SK-N-SH (cell line): ENCODE measurements around the gene OSGEPL1. TPM values are rescaled to one million over a fixed set of nuclear protein-coding genes. Genes with fewer than 3 reads are reported as not detected.

Source experiments
- CTCF ChIA-PET: fragments of 300-600, 350-600 bp; formaldehyde crosslinking; extraction: SDS; loops from one replicate; lab custom pipeline; 2021; lab: Yijun Ruan, JAX
- POLR2A ChIA-PET: fragments of 350-600 bp; sonication (Branson Sonifier 250); formaldehyde crosslinking; extraction: SDS; loops from one replicate; lab custom pipeline; 2020; ENCODE audit warnings: antibody characterized with exemption, inconsistent platforms; lab: Yijun Ruan, JAX
- DNase-seq: peaks from one replicate; pipeline ENCODE4 v3.0.0; 2012
- H2AFZ ChIP-seq: fragments of 200-600 bp; sonication (generic); 2 replicates; pipeline ENCODE4 v1.8.1; 2016; ENCODE audit warnings: antibody characterized with exemption, mild to moderate bottlenecking, low read depth
- H3F3A ChIP-seq: fragments of 200-600 bp; sonication (generic); replicated peaks from 2 replicates; pipeline ENCODE3; 2016; ENCODE audit warnings: antibody characterized with exemption, mild to moderate bottlenecking; ENCODE audit not compliant: insufficient read depth
- H3K27ac ChIP-seq, 2 experiments: fragments of 200-500 bp in 1 of 2; fragments of 200-600 bp in 1 of 2; sonication (Bioruptor generic) in 1 of 2; sonication (generic), shearing (Covaris generic) in 1 of 2; 2 replicates each; pipeline versions ENCODE4 v1.5.1 to v1.6.1; 2014 to 2016; ENCODE audit warnings: low read depth in 2 of 2, inconsistent platforms in 1 of 2, low read length in 1 of 2, mild to moderate bottlenecking in 1 of 2, mixed read lengths in 1 of 2
- H3K27me3 ChIP-seq: fragments of 200-600 bp; sonication (generic), shearing (Covaris generic); 2 replicates; pipeline ENCODE4 v1.6.1; 2016; ENCODE audit warnings: mixed run types; ENCODE audit not compliant: insufficient read depth
- H3K36me3 ChIP-seq, 2 experiments: fragments of 200-500 bp in 1 of 2; fragments of 200-600 bp in 1 of 2; sonication (Bioruptor generic) in 1 of 2; sonication (generic) in 1 of 2; replicated peaks in 1 of 2; 2 replicates each; pipeline versions ENCODE3 to v1.5.1; 2014 to 2016; ENCODE audit warnings: low read length in 1 of 2, mild to moderate bottlenecking in 1 of 2; ENCODE audit not compliant: insufficient read depth in 2 of 2, control insufficient read depth in 1 of 2
- H3K4me1 ChIP-seq, 2 experiments: fragments of 200-500 bp in 1 of 2; fragments of 200-600 bp in 1 of 2; sonication (Bioruptor generic) in 1 of 2; sonication (generic), shearing (Covaris generic) in 1 of 2; 2 replicates each; pipeline versions ENCODE4 v1.5.1 to v1.6.1; 2014 to 2016; ENCODE audit warnings: low read depth in 1 of 2, low read length in 1 of 2, mixed run types in 1 of 2; ENCODE audit not compliant: insufficient read depth in 2 of 2, control insufficient read depth in 1 of 2
- H3K4me2 ChIP-seq: fragments of 200-600 bp; sonication (generic), shearing (Covaris generic); 2 replicates; pipeline ENCODE4 v1.6.1; 2017; ENCODE audit warnings: mixed run types
- H3K4me3 ChIP-seq, 2 experiments: fragments of 200-500 bp in 1 of 2; fragments of 200-600 bp in 1 of 2; sonication (Bioruptor generic) in 1 of 2; sonication (generic), shearing (Covaris generic) in 1 of 2; 2 replicates each; pipeline versions ENCODE4 v1.5.1 to v1.8.1; 2014 to 2016; ENCODE audit warnings: low read depth in 2 of 2, inconsistent platforms in 1 of 2, low read length in 1 of 2, mild to moderate bottlenecking in 1 of 2, mixed read lengths in 1 of 2, moderate library complexity in 1 of 2
- H3K79me2 ChIP-seq: fragments of 200-600 bp; sonication (generic); 2 replicates; pipeline ENCODE4 v1.8.1; 2017; ENCODE audit warnings: mild to moderate bottlenecking; ENCODE audit not compliant: insufficient read depth
- H3K9ac ChIP-seq: fragments of 200-600 bp; sonication (generic); 2 replicates; pipeline ENCODE4 v1.6.1; 2017; ENCODE audit warnings: mixed run types
- H3K9me2 ChIP-seq: fragments of 200-600 bp; sonication (generic); 2 replicates; pipeline ENCODE4 v1.6.1; 2017; ENCODE audit warnings: mixed run types
- H3K9me3 ChIP-seq: fragments of 200-600 bp; sonication (generic); 2 replicates; pipeline ENCODE4 v1.6.1; 2017; ENCODE audit warnings: mixed run types, mild to moderate bottlenecking, moderate library complexity
- H4K20me1 ChIP-seq: fragments of 200-600 bp; sonication (generic); 2 replicates; pipeline ENCODE4 v1.6.1; 2017; ENCODE audit warnings: mild to moderate bottlenecking, mixed run types; ENCODE audit not compliant: insufficient read depth
- CHD2 ChIP-seq: fragments of 150-350 bp; IDR thresholded peaks from 2 replicates; pipeline ENCODE4 v1.6.1; 2018; ENCODE audit warnings: low read length; ENCODE audit not compliant: partially characterized antibody
- CTCF ChIP-seq: fragments of 200-600 bp; sonication (generic); IDR thresholded peaks from 2 replicates; pipeline ENCODE4 v1.6.1; 2017; ENCODE audit warnings: antibody characterized with exemption, mild to moderate bottlenecking, moderate library complexity
- FOSL2 ChIP-seq: IDR thresholded peaks from 2 replicates; pipeline ENCODE4 v1.4.0; 2012; ENCODE audit warnings: low read depth, mild to moderate bottlenecking, moderate library complexity, borderline replicate concordance
- FOXJ3 ChIP-seq: sonication (generic); formaldehyde crosslinking; IDR thresholded peaks from 2 replicates; pipeline ENCODE4 v1.5.1; 2020; ENCODE audit warnings: mild to moderate bottlenecking, missing genetic modification reagents
- GABPA ChIP-seq: IDR thresholded peaks from 2 replicates; pipeline ENCODE4 v1.4.0; 2012; ENCODE audit warnings: low read depth, mild to moderate bottlenecking
- IRF3 ChIP-seq: fragments of 150-350 bp; IDR thresholded peaks from 2 replicates; pipeline ENCODE4 v1.6.1; 2016; ENCODE audit warnings: mild to moderate bottlenecking, low read depth, low read length
- RCOR1 ChIP-seq: fragments of 150-350 bp; IDR thresholded peaks from 2 replicates; pipeline ENCODE4 v1.6.1; 2017; ENCODE audit warnings: antibody characterized with exemption, low read length
- REST ChIP-seq: IDR thresholded peaks from 2 replicates; pipeline ENCODE4 v1.6.1; 2012; ENCODE audit warnings: mild to moderate bottlenecking, low read depth, low read length, moderate library complexity
- RXRA ChIP-seq: IDR thresholded peaks from 2 replicates; pipeline ENCODE4 v1.4.0; 2012; ENCODE audit warnings: low read depth, mild to moderate bottlenecking, borderline replicate concordance
- TAF1 ChIP-seq: IDR thresholded peaks from 2 replicates; pipeline ENCODE4 v1.6.1; 2012; ENCODE audit warnings: low read depth, mild to moderate bottlenecking, low read length, moderate library complexity, borderline replicate concordance
- TCF12 ChIP-seq: IDR thresholded peaks from 2 replicates; pipeline ENCODE4 v1.4.0; 2012
- USF1 ChIP-seq: IDR thresholded peaks from 2 replicates; pipeline ENCODE4 v1.4.0; 2012; ENCODE audit warnings: low read depth, borderline replicate concordance
- USF2 ChIP-seq: fragments of 150-350 bp; IDR thresholded peaks from 2 replicates; pipeline ENCODE4 v1.6.1; 2017; ENCODE audit warnings: antibody characterized with exemption, low read length, low read depth, borderline replicate concordance
- ZBTB33 ChIP-seq: IDR thresholded peaks from 2 replicates; pipeline ENCODE4 v1.4.0; 2012; ENCODE audit warnings: low read depth, borderline replicate concordance
- WGBS: methylation state at CpG from one replicate; pipeline ENCODE4 v1.1.6; 2017; ENCODE audit warnings: low lambda C conversion rate; 5-methylcytosine and 5-hydroxymethylcytosine counted together
- polyA plus RNA-seq, 3 experiments: library from polyadenylated mRNA; depleted of rRNA; stranded (reverse); fragments of >200 nt; gene quantifications; 2 replicates each; pipeline ENCODE4 v1.2.3, GENCODE V29; 2012

The OSGEPL1 gene
- polyA plus RNA-seq, 1 of the 3 experiments (the other 2 are of a cell fraction) = 5.8 TPM

- peaks cover 0 to 5% of the 10 kb centered on the region in 2 experiments; a peak in 3 of 4 replicates for H3K4me1 ChIP-seq
- H3K4me3 ChIP-seq = no peak overlapping the region
- H3K9ac ChIP-seq = no peak overlapping the region
- no peaks in the 10 kb centered on the region for H3K27me3 ChIP-seq
- TF ChIP-seq FOXJ3 (CRISPR knock-in tag) = no peak
- TF ChIP-seq RXRA = no peak
- no peak for TF ChIP-seq CHD2
- no peak for TF ChIP-seq USF1
- no peak for TF ChIP-seq TCF12
- no peak for TF ChIP-seq REST
- no peak for TF ChIP-seq TAF1
- no peak for TF ChIP-seq IRF3
- no peak for TF ChIP-seq CTCF
- no peak for TF ChIP-seq RCOR1
- no peak for TF ChIP-seq FOSL2
- TF ChIP-seq USF2 = no peak
- no peak for TF ChIP-seq ZBTB33
- no peak for TF ChIP-seq GABPA
- H3F3A ChIP-seq = no peaks in the 10 kb centered on the region
- peaks cover 63 to 66% of the 10 kb centered on the region in 2 experiments for H3K36me3 ChIP-seq
- DNase-seq = no peak
- no peak overlapping the region for H3K4me2 ChIP-seq
- H3K9me2 ChIP-seq = 0 out of 2 replicates have a peak, but pooled peaks cover 3% of the 10 kb centered on the region
- H3K27ac ChIP-seq = no peak overlapping the region
- H3K9me3 ChIP-seq = no peaks in the 10 kb centered on the region
- H3K79me2 ChIP-seq = peaks cover 13% of the 10 kb centered on the region; the same call in 1 of the 2 replicates
- no peak overlapping the region for H2AFZ ChIP-seq
- ChIA-PET CTCF (interaction anchor here (0.6 to 1.5 kb wide), 3 partner anchors 10 to 142 kb away, joined by 3 to 4 read pairs (median 3); no protein-coding TSS in a partner anchor), POLR2A (no interaction called here)
- no peaks in the 10 kb centered on the region for H4K20me1 ChIP-seq
- WGBS = 97% methylated on average over 2 of the region's 2 CpGs
These were observed 39.9 kb upstream of the OSGEPL1 start for GRCh38 chr2:189802396-189802912.
